IMR-90 (cell line): ENCODE data around the gene MAP3K5. TPM values are rescaled to one million over a fixed set of nuclear protein-coding genes. Genes with fewer than 3 reads are reported as not detected.

Experiments
- ATAC-seq: fragments of 200-7000 bp; cut with Tn5 transposase; 2 replicates; pipeline ENCODE4 v1.9.1; 2020; ENCODE audit warnings: low read depth, mild to moderate bottlenecking, moderate library complexity
- BruUV-seq: library from RNA; stranded (reverse); fragments of 400-500 nt; replicated peaks from 2 replicates; lab custom pipeline; 2021; lab: Mats Ljungman, UMichigan
- CTCF ChIA-PET: fragments of 300-600 bp; formaldehyde crosslinking; extraction: SDS; loops from one replicate; lab custom pipeline; 2021; ENCODE audit warnings: antibody characterized with exemption; lab: Yijun Ruan, JAX
- POLR2A ChIA-PET: fragments of 300-600 bp; sonication (Branson Sonifier 250); formaldehyde crosslinking; loops from one replicate; lab custom pipeline; 2022; ENCODE audit warnings: antibody characterized with exemption; ENCODE audit not compliant: unreplicated experiment; lab: Charles Lee
- DNase-seq: peaks from one replicate; pipeline ENCODE4 v3.0.0; 2013
- H2AFZ ChIP-seq: replicated peaks from 2 replicates; pipeline ENCODE3; 2013; ENCODE audit warnings: low read length, mild to moderate bottlenecking; ENCODE audit not compliant: poor library complexity
- H2AK5ac ChIP-seq: 2 replicates; pipeline ENCODE4 v1.6.1; 2013; ENCODE audit warnings: low read depth, low read length, inconsistent platforms
- H2AK9ac ChIP-seq: replicated peaks from 2 replicates; pipeline ENCODE3; 2013; ENCODE audit warnings: mild to moderate bottlenecking, low read depth, low read length, moderate library complexity; ENCODE audit not compliant: poor library complexity
- H2BK120ac ChIP-seq: 2 replicates; pipeline ENCODE4 v1.6.1; 2013; ENCODE audit warnings: low read depth, low read length, inconsistent platforms
- H2BK15ac ChIP-seq: 3 replicates; pipeline ENCODE4 v1.6.1; 2013; ENCODE audit warnings: low read depth, low read length, inconsistent platforms
- H2BK20ac ChIP-seq: 2 replicates; pipeline ENCODE4 v1.6.1; 2013; ENCODE audit warnings: low read depth, mild to moderate bottlenecking, inconsistent platforms, low read length, moderate library complexity
- H2BK5ac ChIP-seq: 2 replicates; pipeline ENCODE4 v1.6.1; 2013; ENCODE audit warnings: mild to moderate bottlenecking, low read depth, low read length, inconsistent platforms; ENCODE audit not compliant: poor library complexity, severe bottlenecking
- H3K14ac ChIP-seq: replicated peaks from 2 replicates; pipeline ENCODE4 v1.6.1; 2013; ENCODE audit warnings: low read depth, low read length, inconsistent platforms
- H3K18ac ChIP-seq: 2 replicates; pipeline ENCODE4 v1.6.1; 2013; ENCODE audit warnings: low read depth, low read length, control low read depth
- H3K23ac ChIP-seq: 2 replicates; pipeline ENCODE4 v1.6.1; 2013; ENCODE audit warnings: low read depth, low read length, inconsistent platforms
- H3K27ac ChIP-seq: 2 replicates; pipeline ENCODE4 v1.5.1; 2013; ENCODE audit warnings: mild to moderate bottlenecking, control low read depth, low read length; ENCODE audit not compliant: insufficient read depth
- H3K27me3 ChIP-seq: 2 replicates; pipeline ENCODE4 v1.6.1; 2013; ENCODE audit warnings: low read length; ENCODE audit not compliant: control insufficient read depth, insufficient read depth
- H3K36me3 ChIP-seq: 2 replicates; pipeline ENCODE4 v1.6.1; 2013; ENCODE audit warnings: low read length, mixed read lengths; ENCODE audit not compliant: control insufficient read depth, insufficient read depth
- H3K4ac ChIP-seq: 2 replicates; pipeline ENCODE4 v1.6.1; 2013; ENCODE audit warnings: low read depth, low read length, inconsistent platforms
- H3K4me1 ChIP-seq: 2 replicates; pipeline ENCODE4 v1.6.1; 2013; ENCODE audit warnings: low read length, mixed read lengths; ENCODE audit not compliant: control insufficient read depth, insufficient read depth
- H3K4me2 ChIP-seq: 2 replicates; pipeline ENCODE4 v1.6.1; 2013; ENCODE audit warnings: low read depth, mild to moderate bottlenecking, control low read depth, low read length, moderate library complexity
- H3K4me3 ChIP-seq: 2 replicates; pipeline ENCODE4 v1.5.1; 2013; ENCODE audit warnings: low read depth, mild to moderate bottlenecking, control low read depth, low read length, moderate library complexity; ENCODE audit not compliant: insufficient read depth
- H3K56ac ChIP-seq: 2 replicates; pipeline ENCODE4 v1.6.1; 2013; ENCODE audit warnings: low read length, inconsistent platforms; ENCODE audit not compliant: insufficient read depth; ENCODE audit errors: extremely low read depth
- H3K79me1 ChIP-seq, 2 experiments: 2 replicates each; pipeline ENCODE4 v1.6.1; 2013; ENCODE audit warnings: low read length in 2 of 2, inconsistent platforms in 1 of 2, low read depth in 1 of 2
- H3K9ac ChIP-seq: 2 replicates; pipeline ENCODE4 v1.6.1; 2013; ENCODE audit warnings: low read depth, low read length, control low read depth
- H3K9me1 ChIP-seq: 2 replicates; pipeline ENCODE4 v1.6.1; 2013; ENCODE audit warnings: low read length, inconsistent platforms; ENCODE audit not compliant: insufficient read depth
- H3K9me3 ChIP-seq: 2 replicates; pipeline ENCODE4 v1.6.1; 2013; ENCODE audit warnings: low read length; ENCODE audit not compliant: control insufficient read depth, insufficient read depth
- H4K20me1 ChIP-seq: 2 replicates; pipeline ENCODE4 v1.6.1; 2013; ENCODE audit warnings: low read length, inconsistent platforms; ENCODE audit not compliant: insufficient read depth
- H4K5ac ChIP-seq: 2 replicates; pipeline ENCODE4 v1.6.1; 2013; ENCODE audit warnings: mild to moderate bottlenecking, low read depth, low read length, control low read depth
- H4K8ac ChIP-seq, 2 experiments: 2 replicates each; pipeline ENCODE4 v1.6.1; 2013; ENCODE audit warnings: low read depth in 2 of 2, low read length in 2 of 2, control low read depth in 1 of 2, inconsistent platforms in 1 of 2
- H4K91ac ChIP-seq: 2 replicates; pipeline ENCODE4 v1.6.1; 2013; ENCODE audit warnings: low read depth, low read length, inconsistent platforms; ENCODE audit not compliant: insufficient read depth
- MAZ ChIP-seq: IDR thresholded peaks from 2 replicates; pipeline ENCODE4 v1.6.1; 2012; ENCODE audit warnings: low read depth, mild to moderate bottlenecking, low read length, improper control_type of control experiment, moderate library complexity, borderline replicate concordance
- WGBS, 2 experiments: methylation state at CpG; one replicate each; pipeline versions ENCODE4 v1.1.5 to v1.1.7; 2013; ENCODE audit warnings: missing lambda C conversion rate in 2 of 2; ENCODE audit not compliant: insufficient read length in 1 of 2; ENCODE audit errors: extremely low coverage in 2 of 2; 5-methylcytosine and 5-hydroxymethylcytosine counted together
- dilution Hi-C: fragments of 300-500 bp; cut with HindIII; formaldehyde crosslinking; loops from one replicate; pipeline ENCODE4 v1.14.3; 2018; ENCODE audit warnings: low sequenced_read_pairs; ENCODE audit not compliant: unreplicated experiment
- in situ Hi-C: fragments of 300-500 bp; cut with MboI; formaldehyde crosslinking; loops from 3 replicates; pipeline ENCODE4 v1.14.3; 2019; ENCODE audit warnings: low sequenced_read_pairs, inconsistent platforms, mixed read lengths
- intact Hi-C: fragments of 100-400 bp; cut with micrococcal nuclease; formaldehyde crosslinking; loops from 2 replicates; pipeline ENCODE4 v1.10.0; 2022
- polyA plus RNA-seq, 3 experiments: library from polyadenylated mRNA; depleted of rRNA; stranded (reverse); fragments of >200 nt; gene quantifications; 2 replicates each; pipeline ENCODE4 v1.2.3, GENCODE V29; 2012; ENCODE audit warnings: low replicate concordance in 1 of 3
- total RNA-seq: library from RNA; depleted of rRNA; stranded (reverse); fragments of >200 nt; gene quantifications from 2 replicates; pipeline ENCODE4 v1.2.3, GENCODE V29; 2012

The MAP3K5 gene
- total and polyA plus RNA-seq, 2 of the 4 experiments (the other 2 are of a cell fraction) = 5.4 to 17.6 TPM

- H4K5ac ChIP-seq = no peak overlapping the region
- 0 out of 2 replicates have a peak, but pooled peaks cover 2% of the 10 kb centered on the region for H3K36me3 ChIP-seq
- H2BK15ac ChIP-seq = no peak overlapping the region
- no peak overlapping the region for H3K4ac ChIP-seq
- no peaks in the 10 kb centered on the region for H3K9me3 ChIP-seq
- no peak overlapping the region for H2BK120ac ChIP-seq
- H4K20me1 ChIP-seq = peaks cover 4% of the 10 kb centered on the region; the same call in 1 of the 2 replicates
- no peak overlapping the region for H4K8ac ChIP-seq
- no peak overlapping the region for H2AFZ ChIP-seq
- no peak overlapping the region for H3K56ac ChIP-seq
- ChIA-PET CTCF (no interaction called here), POLR2A (no interaction called here)
- no peak overlapping the region for H3K4me3 ChIP-seq
- no peak for TF ChIP-seq MAZ
- H2AK5ac ChIP-seq = no peak overlapping the region
- no peak overlapping the region; the same call in 1 of the 2 replicates for H3K18ac ChIP-seq
- WGBS, 2 experiments = no CpG with 5 or more reads among the region's 1 CpG
- peak overlapping the region; percentile 84 for H3K4me2 ChIP-seq
- dilution Hi-C loops = no loop called here
- no peaks in the 10 kb centered on the region for H3K27me3 ChIP-seq
- no peak overlapping the region for H2BK20ac ChIP-seq
- H4K91ac ChIP-seq = no peak overlapping the region
- no peak overlapping the region for H2AK9ac ChIP-seq
- H3K9me1 ChIP-seq = 0 out of 2 replicates have a peak, but pooled peaks cover 5% of the 10 kb centered on the region
- DNase-seq = peak; percentile 31
- no peak overlapping the region for H3K9ac ChIP-seq
- intact Hi-C loops = loop anchor here (5.0 kb wide), 1 partner anchor 75 kb away; the partner anchor contains the start of gene MAP3K5
- peaks cover 14 to 54% of the 10 kb centered on the region in 2 experiments for H3K79me1 ChIP-seq
- BruUV-seq = no TSS peak
- H3K14ac ChIP-seq = no peak overlapping the region
- no peak overlapping the region for H3K27ac ChIP-seq
- peak overlapping the region; percentile 49 for H2BK5ac ChIP-seq
- peaks cover 3% of the 10 kb centered on the region for H3K4me1 ChIP-seq
- peak; percentile 56; the same call in 1 of the 2 replicates for ATAC-seq
- in situ Hi-C loops = no loop called here
- no peak overlapping the region for H3K23ac ChIP-seq
Observed at GRCh38 chr6:136717716-136717990, 74.6 kb downstream of the MAP3K5 start.
